C4-2B (cell line): Measurements from ENCODE around the gene CHAC1.

ENCODE experiments used
- H3K27ac ChIP-seq: fragments of 450-650 bp; 2 replicates; pipeline ENCODE4 v1.5.1; 2017
- CTCF ChIP-seq: fragments of 450-650 bp; conservative IDR thresholded peaks from 2 replicates; pipeline ENCODE4 v1.5.1; 2017; ENCODE audit warnings: mild to moderate bottlenecking
- ZFX ChIP-seq: fragments of 450-650 bp; IDR thresholded peaks from 2 replicates; pipeline ENCODE4 v1.6.1; 2017

CHAC1 gene

GRCh38 chr15:40952901-40953712, at the start of gene CHAC1:
TSS of gene CHAC1 (plus strand) at chr15:40953471. CDS start at chr15:40953584, 113 bp downstream.
- H3K27ac ChIP-seq, result peak within 1 kb of the TSS; percentile 72
- peak; percentile 62; the same call in 1 of the 2 replicates for TF ChIP-seq ZFX
- TF ChIP-seq CTCF, result no peak

- TF ChIP-seq ZFX (no peak), CTCF (no peak)
- H3K27ac ChIP-seq, result no peak overlapping the region; the same call in 1 of the 2 replicates
Observed at GRCh38 chr15:40904552-40905201, 48.6 kb upstream of the CHAC1 start.

GRCh38 chr15:40906091-40906990, 46.9 kb upstream of the CHAC1 start:
- TF ChIP-seq ZFX, result no peak
- peak; percentile 86 for TF ChIP-seq CTCF
- H3K27ac ChIP-seq, result peak overlapping the region; percentile 59

- TF ChIP-seq CTCF, result no peak
- TF ChIP-seq ZFX, result no peak
- H3K27ac ChIP-seq, result peak overlapping the region; percentile 59
Observed at GRCh38 chr15:40906991-40907802, 46.1 kb upstream of the CHAC1 start.

GRCh38 chr15:40908095-40908494, 45.2 kb upstream of the CHAC1 start:
- H3K27ac ChIP-seq, result no peak overlapping the region; the same call in 1 of the 2 replicates
- TF ChIP-seq ZFX (no peak), CTCF (no peak)

- no peak overlapping the region for H3K27ac ChIP-seq
- TF ChIP-seq CTCF (no peak), ZFX (no peak)
Observed at GRCh38 chr15:40909662-40910630, 43.3 kb upstream of the CHAC1 start.
